ENCODE measurements around the gene CRYGB. TPM values are rescaled to one million over a fixed set of nuclear protein-coding genes. Genes with fewer than 3 reads are reported as not detected.

The CRYGB gene
- total RNA-seq, 1 experiment from 2014 or later, result 0.87 TPM

- H3K36me3 Mint-ChIP-seq, result no peaks in the 10 kb centered on the region
- no peak overlapping the region for H3K27ac Mint-ChIP-seq
- DNase-seq (ENCODE audit: low spot score), result no peak
- no peak overlapping the region for H3K4me3 Mint-ChIP-seq
- TF ChIP-seq ATF1 (CRISPR knock-in tag; IDR thresholded peaks at IDR 0.05) (no peak), CREM (CRISPR knock-in tag; IDR thresholded peaks at IDR 0.05) (no peak), ETV6 (CRISPR knock-in tag; IDR thresholded peaks at IDR 0.05) (no peak), JUN (CRISPR knock-in tag; IDR thresholded peaks at IDR 0.05) (no peak)
- peaks cover 9% of the 10 kb centered on the region for H3K4me1 Mint-ChIP-seq
- no peaks in the 10 kb centered on the region for H3K27me3 Mint-ChIP-seq (ENCODE audit: low read depth)
- ATAC-seq, result no peak
- CTCF ChIA-PET, result no interaction called here
- H3K9me3 Mint-ChIP-seq, result 0 out of 2 replicates have a peak, but pooled peaks cover 3% of the 10 kb centered on the region
- POLR2A ChIA-PET, result no interaction called here
These were observed 49.9 kb downstream of the CRYGB start for GRCh38 chr2:208096080-208096479.

GRCh38 chr2:208093128-208093527 is 52.8 kb downstream of the CRYGB start:
- ChIA-PET POLR2A (no interaction called here), CTCF (interaction anchor here (0.7 to 1.2 kb wide), 3 partner anchors 9 to 83 kb away, joined by 3 to 5 read pairs (median 4); no protein-coding TSS in a partner anchor)
- H3K9me3 Mint-ChIP-seq, result peaks cover 14% of the 10 kb centered on the region
- DNase-seq (ENCODE audit: low spot score) (no peak), ATAC-seq (no peak)
- H3K4me3 Mint-ChIP-seq, result no peak overlapping the region
- no peak overlapping the region for H3K27ac Mint-ChIP-seq
- H3K4me1 Mint-ChIP-seq, result no peaks in the 10 kb centered on the region
- H3K36me3 Mint-ChIP-seq, result peaks cover 4% of the 10 kb centered on the region; the same call in 1 of the 2 replicates
- TF ChIP-seq NR1H2 (CRISPR knock-in tag; IDR thresholded peaks at IDR 0.05), result no peak
- TF ChIP-seq ZMAT4 (CRISPR knock-in tag; IDR thresholded peaks at IDR 0.05), result no peak
- no peak for TF ChIP-seq IRF2 (CRISPR knock-in tag; IDR thresholded peaks at IDR 0.05; ENCODE audit: borderline replicate concordance, low read depth)
- TF ChIP-seq FOXP4 (CRISPR knock-in tag; IDR thresholded peaks at IDR 0.05), result no peak
- H3K27me3 Mint-ChIP-seq (ENCODE audit: low read depth), result no peaks in the 10 kb centered on the region

Other genes with a start within 250 kb of the CRYGB start
- 4.3 to 5.8 TPM (median 4.5 TPM) in 3 replicates for gene PLEKHM3, start 120.6 kb downstream of the CRYGB start, total RNA-seq (2021)
- 4.6 to 6.3 TPM (median 5.7 TPM) in 3 replicates for gene CRYGD, start 21.6 kb downstream of the CRYGB start, total RNA-seq (2021)
- not detected in 3 replicates for gene CRYGC, start 16.3 kb downstream of the CRYGB start, total RNA-seq (2021)
- not detected in 3 replicates for gene CRYGA, start 17.4 kb upstream of the CRYGB start, total RNA-seq (2021)
- gene C2orf80, start 43.9 kb upstream of the CRYGB start, total RNA-seq (2021), result 0.39 to 0.96 TPM (median 0.87 TPM) in 3 replicates
- gene IDH1, start 108.9 kb upstream of the CRYGB start, total RNA-seq (2021), result 280 to 352 TPM (median 291 TPM) in 3 replicates
- gene PIKFYVE, start 120.1 kb upstream of the CRYGB start, total RNA-seq (2021), result 28.9 to 36.1 TPM (median 33.6 TPM) in 3 replicates